Colon (tissue), 2 donors: Measurements from ENCODE around the gene SCGB3A1.

Experiments used
- FAIRE-seq: peaks from 2 replicates; lab custom pipeline; 2012; peaks lifted over from hg19 to GRCh38; lab: Jason Lieb, UNC
- donor health status: control.
- donor health status: control.

The SCGB3A1 gene

DNA sequence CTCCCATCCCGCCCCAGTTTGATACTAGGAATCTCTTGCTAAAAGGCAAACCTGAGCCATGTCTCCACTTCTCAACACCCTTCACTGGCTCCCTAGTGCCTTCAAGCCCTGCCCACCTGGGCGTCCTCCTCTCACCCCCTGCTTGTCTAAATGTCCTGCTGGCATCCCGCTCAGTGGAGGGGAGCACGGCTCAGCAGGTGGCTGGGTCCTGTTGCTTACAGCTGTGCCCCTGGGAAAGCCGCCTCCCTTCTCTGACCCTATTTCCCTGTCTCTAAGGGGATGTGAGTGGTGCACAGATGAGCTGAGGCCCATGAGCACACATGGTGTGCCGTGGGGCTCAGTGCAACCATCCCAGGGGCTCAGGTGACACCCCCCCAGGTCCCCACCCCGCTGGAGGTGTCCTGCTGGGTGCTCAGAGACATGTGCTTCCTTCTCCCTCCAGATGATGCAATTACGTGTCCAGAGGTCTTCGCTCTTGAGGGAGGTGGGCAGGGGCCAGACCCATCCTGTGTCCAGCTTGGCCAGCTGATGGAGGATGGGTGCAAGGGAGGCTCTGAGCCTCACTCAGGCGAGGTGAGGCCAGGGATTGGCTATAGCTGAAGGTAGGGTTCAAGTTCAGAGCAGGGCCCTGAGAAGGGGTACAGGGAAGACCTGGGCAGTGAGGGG lies 34.0 kb upstream of the SCGB3A1 start:
- FAIRE-seq, result no peak

DNA sequence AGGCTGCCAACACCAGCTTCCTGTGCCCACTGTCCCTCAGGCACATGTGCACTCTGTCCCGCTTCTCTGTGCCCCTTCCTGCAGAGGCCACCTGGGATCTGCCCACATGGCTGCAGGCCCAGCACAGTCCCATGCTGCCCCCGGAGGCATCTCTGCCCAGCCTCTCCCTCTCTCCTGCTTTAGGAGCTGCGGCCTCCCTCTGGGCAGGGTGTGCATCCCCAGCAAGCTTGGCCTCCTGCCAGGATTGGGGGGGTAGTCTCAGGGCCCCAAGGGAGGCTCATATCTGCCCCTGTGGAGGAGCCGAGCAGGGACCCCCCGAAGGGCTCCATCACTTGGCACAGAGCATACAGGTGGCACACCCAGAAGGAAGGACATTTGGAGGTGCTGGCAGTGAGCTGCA lies 33.3 kb upstream of the SCGB3A1 start:
- FAIRE-seq, result no peak

DNA sequence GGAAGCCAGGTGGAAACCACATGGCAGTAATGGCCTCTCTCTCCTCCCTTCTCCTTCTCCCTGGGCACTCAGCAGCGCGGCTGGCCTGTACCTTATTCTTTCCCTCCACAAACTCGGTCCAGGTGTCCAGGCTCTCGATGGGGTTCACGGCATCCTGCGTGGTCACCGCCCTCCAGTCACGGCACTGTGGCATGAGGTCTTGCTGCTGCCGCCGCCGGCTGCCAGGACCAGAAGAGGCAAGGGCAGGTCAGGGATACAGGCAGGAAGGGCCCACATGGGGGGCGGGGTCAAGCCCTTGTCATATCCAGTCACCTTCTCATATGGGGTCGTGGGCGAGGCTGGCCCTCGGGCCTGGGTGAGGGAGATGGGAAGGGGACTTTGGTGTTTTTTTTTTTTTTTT lies 32.5 kb upstream of the SCGB3A1 start:
- FAIRE-seq, result no peak

DNA sequence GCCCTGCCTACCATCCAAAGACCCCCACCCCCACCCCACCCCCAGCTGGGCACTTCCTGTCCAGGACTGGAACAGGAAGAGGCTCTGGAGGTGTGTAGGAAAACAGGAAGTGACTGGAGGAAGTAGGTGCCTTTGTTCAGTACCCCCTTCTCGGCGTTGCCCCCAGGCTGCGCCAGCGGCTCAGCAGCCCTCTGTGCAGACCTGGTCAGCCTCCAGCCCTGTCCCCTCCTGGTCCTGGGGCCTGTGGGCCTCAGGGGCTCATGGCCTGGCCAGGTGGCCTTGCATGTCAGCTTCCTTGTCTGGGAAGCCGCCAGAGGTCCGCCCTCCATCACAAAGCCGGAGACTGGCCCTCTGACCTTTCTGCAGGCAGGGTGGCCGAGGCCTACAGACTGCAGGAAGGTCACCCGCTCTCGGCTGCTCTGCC lies 32.1 kb upstream of the SCGB3A1 start:
- no peak for FAIRE-seq

DNA sequence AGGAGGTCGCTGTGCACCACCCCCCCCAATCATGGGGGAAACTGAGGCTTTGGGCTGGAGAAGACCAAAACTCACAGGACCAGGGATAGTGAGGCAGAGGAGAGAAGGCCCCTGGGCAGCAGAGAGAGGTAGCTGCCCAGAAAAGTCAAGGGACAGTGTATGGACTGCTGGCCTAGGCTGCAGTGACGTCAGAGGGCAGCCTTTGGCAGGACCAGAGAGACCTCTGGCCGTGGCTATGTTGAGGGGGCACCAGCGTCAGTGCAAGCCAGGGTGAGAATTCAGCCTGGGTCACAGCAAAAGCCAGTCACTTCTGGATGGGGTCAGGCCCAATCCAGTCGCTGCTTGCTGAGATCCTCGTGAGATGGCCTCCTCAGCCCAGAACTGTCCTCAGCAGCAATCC lies 31.6 kb upstream of the SCGB3A1 start:
- no peak for FAIRE-seq

DNA sequence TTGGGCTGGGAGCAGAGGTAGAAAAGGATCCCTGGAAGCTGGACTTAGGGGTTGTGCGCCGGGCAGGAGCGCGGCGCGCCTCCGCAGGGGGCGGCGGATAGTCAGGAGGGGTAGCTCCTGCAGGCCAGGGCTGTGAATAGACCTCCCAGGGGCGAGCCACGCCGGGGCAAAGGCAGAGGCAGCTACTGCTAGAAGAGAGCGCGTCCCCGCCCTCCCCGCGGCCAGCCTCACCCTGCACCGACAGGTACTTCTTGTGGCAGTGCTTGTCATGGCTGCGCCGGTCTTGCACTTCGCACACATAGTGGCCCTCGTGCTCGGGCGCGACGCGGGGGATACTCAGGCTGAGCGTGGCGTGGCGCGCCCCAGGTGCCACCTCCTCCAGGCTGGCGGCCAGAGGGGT lies 30.0 kb upstream of the SCGB3A1 start:
- no peak for FAIRE-seq

DNA sequence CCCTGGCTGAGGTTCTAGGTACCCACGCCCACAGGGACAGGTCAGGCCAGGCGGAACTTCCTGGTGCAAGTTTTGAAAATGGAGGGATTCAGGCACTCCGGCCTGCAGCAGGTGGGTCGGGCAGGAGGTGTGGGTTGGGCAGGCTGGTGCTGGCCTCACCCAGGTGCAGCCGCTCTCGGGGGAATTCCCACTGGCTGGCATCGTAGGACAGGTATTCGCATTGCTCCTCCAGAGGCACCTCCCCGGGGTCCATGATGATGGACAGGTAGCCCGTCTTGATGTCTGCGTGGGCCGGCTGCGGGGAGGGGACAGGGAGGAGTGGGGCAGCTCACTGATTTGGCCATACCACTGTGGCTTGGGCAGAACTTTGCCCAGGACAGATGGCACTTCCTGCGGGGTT lies 28.7 kb upstream of the SCGB3A1 start:
- no peak for FAIRE-seq

DNA sequence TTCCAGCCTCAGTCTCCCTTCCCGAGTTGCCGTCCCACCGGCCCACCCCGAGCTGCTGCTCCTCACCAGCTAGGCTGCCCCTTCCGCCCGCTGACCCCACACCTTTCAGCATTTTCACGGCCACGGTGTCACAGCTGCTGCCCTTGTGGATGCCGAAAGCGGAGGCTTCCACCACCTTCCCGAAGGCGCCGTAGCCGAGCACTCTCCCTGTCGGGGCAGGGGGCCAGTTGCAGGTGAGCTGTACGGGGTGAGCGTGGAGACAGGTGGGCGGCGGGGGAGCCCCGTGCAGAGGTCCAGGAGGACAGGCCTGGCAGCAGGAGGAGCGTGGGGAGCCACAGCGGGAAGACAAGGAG lies 28.2 kb upstream of the SCGB3A1 start:
- no peak for FAIRE-seq

DNA sequence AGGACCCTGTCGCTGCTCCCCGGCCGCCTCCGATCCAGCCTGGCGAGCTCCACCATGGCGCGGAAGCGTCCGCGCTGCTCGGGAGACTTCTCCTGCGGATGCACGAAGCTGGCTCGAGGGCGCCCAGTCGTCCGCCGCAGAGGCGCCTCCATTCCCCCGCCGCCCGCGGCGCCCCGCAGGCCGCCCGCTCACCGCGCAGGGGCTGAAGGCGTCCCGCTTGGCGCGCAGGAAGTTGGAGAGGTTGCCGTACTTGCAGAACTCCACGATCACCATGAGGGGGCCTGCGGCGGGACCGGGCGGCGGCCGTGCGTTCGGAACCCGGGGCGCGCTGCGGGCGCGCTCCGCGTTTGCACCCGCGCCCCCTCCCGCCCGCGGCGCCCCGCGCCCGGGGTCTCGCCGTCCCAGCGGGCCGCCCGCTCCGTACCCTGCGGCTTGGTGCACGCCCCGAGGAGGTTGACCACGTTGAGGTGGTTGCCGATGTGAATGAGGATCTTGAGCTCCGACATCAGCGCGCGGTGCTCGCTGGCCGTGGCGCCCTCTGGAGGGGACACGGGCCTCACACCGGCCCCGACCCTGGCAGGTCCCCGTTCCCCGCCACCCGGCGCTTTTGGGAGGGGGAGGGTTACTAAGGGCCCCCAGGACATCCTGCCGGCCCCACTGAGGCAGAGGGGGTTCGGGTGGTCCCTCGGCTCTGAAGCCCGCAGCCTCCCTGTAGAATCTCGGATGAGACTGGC lies 27.7 kb upstream of the SCGB3A1 start:
- FAIRE-seq, result no peak

DNA sequence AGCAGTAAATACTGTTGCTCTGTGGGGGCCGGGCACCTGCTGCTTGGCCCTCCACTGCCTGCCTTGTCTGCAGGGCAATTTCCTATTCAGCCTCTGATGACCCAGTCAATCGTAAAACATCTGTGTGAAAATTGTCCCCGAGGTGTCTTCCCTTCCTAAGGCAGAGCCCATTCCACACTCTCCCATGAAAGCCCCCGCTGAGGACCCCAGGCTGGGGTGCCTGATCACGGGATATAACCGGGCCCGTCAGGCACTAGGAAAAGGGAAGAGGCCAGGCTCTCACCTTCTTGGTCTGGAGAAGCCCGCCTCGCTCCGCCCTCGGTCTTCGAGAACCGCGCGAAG lies 27.2 kb upstream of the SCGB3A1 start:
- FAIRE-seq, result no peak

DNA sequence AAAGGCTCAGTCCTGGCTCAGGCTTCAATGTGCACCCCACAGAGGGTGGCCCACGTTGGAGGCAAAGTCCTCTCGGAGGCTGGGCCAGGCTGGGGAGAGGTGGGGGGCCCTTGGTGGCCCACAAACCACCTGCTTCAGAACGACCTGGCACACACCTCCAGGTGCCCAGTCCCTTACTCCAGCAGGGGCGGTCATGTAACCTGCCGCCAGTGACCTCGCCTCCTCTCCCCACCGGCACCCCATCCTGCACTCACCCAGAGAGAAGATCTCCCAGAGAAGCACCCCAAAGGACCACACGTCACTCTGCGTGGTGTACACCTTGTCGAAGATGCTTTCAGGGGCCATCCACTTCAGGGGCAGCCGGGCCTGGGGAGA lies 22.5 kb upstream of the SCGB3A1 start:
- no peak for FAIRE-seq

DNA sequence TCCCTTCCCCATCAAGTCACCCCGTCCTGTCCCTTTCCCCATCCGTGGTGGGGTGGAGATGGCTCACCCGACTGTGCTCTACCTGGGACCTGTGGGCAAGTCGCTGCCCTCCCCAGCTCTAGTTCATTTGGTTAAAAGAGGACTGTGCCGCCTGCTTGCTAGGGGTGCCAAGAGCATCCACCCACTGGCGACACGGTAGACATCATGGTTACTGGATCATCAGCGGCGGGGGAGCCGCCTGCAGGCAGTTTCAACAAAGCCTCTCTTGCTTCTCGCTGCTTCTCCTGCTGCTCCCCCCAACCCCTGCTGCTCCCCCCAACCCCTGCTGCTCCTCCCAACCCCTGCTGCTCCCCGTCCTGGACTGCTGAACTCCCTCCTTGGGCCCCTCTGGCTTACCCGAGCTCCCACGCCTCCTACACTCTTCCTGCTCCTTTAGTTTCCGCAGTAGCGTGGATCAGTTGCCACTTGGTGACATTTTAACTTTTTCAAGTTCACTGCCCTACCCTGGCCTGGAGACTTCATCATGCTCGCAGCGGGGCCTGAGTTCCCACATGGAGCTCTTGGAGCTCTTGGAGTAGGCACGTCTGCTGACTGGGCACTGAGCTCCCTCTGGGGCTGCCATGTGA lies 22.0 kb upstream of the SCGB3A1 start:
- no peak for FAIRE-seq

DNA sequence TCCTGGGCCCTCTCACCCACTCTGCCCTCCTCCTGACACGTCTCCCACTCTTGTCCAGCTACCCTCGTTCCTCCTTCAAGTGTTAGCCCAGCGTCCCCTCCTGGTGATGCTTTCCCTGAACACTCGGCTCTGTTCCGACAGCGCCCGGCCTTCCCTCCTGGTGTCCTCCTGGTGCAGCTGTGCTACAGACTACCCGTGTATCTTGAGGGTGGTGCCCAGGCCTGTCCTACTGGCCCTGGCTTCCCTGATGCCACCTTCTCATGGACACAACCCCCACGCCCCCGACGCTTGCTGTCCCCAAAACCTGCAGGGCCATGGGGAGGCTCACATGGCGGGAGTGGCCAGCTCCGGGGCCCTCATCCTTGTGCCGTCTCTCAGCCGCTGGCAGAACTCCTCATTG lies 21.4 kb upstream of the SCGB3A1 start:
- FAIRE-seq, result no peak

DNA sequence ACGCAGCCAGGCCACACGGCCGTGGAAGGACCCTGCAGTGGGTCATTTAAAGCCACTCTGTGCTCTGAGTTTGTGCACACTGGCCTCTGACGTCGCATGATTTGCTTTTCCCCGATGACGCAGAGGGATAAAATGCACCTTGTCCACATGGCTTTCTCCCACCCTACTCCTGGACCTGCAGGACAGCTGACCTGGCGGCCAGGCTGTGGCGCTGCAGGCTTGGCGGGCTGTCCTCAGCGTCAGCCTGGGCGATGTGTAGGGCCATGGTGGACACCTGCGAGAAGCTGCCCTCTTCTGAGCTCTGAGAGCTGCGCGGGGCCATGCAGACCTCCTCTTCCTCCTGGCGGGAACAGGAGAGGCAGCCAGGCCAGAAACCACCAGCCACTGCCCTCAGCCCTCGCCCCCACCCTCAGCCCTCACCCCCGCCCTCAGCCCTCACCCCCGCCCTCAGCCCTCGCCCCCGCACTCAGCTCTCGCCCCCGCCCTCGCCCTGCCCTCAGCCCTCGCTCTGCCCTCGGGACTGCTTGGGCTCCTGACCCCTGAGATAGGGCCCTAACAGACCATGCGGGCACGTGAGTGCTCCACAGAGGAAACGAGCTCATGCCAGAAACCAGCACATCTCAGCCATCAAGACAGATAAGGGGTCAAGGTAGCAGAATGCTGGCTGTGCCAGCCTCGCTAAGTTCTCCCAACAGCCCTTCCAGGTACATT lies 20.0 kb upstream of the SCGB3A1 start:
- no peak for FAIRE-seq

DNA sequence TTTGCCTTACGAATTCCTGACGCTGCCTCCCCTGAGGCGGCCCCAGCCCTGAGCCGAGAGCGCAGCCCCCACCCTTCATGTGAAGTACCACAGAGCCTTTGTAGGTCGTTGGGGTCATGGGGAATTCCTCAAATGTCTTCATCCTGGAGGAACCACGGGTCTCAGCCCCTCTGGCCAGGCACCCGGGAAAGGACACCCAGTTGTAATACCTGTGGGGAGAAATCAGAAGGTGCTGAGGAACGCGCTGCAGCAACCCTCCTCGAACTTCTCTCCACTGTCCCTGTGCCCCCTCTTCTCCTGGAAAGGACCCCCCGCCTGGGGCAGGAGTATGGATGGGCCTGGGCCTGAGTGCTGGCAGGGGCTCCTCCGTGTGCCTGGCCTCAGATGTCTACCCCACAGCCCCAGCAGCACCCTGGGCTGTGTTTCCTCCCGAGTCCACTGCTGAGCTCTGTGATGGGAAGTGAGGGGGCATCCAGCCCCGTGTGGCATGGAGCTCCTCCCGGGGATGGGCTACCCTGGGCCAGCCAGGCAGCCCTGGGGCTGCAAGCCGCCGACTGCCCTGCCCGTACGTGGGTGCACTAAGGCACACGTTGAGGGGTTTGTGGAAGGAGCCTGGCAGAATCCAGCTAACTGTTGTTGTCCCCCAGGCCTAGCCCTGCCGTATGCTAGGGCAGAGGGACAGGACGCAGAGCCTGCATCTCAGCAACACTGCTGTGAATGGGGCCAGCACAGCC lies 18.7 kb upstream of the SCGB3A1 start:
- no peak for FAIRE-seq

DNA sequence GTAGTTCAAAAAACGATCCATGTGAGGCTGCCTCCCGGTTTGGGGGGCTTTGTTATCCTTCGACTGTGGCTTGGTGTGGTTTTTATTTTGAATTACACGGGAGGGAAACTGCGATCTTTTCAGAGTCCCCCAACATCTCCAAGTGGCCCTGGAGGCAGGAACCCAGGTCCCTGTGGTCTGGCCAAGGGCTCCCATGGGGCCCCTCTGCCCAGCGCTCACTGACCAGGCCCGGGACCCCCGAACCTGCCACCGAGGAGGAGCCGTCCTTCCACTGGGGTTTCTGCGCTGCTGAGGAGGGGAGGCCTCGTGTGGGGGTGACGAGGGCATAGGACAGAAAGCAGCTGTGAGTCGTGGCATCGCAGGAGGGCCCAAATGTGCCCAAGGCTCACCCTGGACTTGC lies 18.1 kb upstream of the SCGB3A1 start:
- FAIRE-seq, result no peak

DNA sequence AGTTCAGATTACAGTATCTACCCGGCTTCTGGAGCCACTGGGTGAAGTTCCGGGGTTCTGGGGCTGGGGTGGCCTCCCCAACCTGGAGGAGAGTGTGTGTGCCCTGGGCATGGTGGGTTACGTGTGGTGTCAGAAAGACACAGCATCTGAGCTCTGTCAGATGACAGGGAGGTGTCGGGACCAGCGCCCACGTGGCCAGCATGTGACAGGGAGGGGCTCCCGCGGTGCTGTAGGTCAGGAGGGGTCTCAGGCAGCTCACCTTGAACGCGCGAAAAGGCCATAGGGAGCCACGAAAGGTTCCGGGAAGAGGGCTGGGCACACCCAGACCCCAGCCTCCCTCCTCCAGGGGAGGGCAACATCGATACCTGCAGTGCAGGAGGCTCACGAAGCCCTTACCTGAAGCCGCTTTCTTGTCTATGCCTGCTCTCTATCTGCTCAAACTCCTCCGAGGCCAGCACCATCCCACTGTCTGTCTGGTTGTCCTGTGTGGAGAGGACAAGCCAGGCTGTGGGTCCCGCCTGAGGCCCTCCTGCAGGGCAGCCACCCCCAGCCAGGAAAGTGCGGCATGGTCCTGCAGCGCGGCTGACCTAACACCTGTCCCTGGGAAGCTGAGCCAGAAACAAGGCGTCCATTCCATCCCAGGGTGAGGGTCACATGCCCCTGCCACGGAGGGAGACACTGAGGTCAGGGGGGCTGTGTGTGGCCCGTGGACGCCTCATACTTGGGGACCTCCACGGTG lies 17.4 kb upstream of the SCGB3A1 start:
- no peak for FAIRE-seq

DNA sequence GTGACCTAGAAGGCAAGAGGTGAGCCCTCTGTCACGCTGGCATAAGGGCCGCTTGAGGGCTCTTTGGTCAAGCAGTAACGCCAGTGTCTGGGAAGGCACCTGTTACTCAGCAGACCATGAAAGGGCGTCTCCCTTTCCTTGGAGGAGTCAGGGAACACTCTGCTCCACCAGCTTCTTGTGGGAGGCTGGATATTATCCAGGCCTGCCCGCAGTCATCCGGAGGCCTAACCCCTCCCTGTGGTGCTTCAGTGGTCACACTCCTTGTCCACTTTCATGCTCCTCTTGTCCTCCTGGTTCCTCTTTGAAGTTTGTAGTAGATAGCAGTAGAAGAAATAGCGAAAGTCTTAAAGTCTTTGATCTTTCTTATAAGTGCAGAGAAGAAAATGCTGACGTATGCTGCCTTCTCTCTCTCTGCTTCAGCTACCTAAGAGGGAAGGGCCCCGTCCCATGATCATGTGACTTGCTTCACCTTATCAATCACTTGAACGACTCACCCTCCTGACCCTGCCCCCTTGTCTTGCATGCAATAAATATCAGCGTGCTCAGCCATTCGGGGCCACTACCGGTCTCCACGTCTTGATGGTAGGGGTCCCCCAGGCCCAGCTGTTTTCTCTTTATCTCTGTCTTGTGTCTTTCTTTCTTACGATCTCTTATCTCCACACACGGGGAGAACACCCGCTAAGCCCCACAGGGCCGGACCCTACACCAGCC lies 16.7 kb upstream of the SCGB3A1 start:
- no peak for FAIRE-seq

DNA sequence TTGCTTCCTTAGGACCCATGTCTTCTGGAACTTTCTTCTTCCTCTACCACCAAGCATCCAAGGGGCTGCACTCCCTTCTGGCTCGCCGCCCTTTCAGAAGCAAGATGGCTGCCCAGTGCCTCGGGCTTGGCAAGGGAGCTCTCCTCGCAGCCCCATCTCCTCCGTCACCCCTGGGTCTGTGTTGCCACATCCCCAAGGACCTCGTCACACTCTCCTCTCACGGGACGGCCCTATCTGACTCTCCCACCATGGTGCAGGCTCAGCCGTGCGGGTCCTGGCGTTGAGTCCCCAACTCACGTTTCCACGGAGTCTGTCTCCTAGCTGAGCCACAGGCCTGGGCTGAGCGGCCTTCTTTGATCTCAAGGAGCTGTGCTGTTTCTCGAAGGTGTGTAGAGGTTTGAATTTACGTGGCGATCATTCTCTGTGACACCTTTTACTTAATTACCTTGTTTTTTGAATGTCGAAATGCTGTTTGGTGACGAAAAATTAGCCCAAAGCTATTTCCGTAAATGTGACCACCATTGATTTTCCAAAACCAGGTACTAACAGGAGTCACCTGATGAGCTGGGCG lies 15.0 kb upstream of the SCGB3A1 start:
- no peak for FAIRE-seq

DNA sequence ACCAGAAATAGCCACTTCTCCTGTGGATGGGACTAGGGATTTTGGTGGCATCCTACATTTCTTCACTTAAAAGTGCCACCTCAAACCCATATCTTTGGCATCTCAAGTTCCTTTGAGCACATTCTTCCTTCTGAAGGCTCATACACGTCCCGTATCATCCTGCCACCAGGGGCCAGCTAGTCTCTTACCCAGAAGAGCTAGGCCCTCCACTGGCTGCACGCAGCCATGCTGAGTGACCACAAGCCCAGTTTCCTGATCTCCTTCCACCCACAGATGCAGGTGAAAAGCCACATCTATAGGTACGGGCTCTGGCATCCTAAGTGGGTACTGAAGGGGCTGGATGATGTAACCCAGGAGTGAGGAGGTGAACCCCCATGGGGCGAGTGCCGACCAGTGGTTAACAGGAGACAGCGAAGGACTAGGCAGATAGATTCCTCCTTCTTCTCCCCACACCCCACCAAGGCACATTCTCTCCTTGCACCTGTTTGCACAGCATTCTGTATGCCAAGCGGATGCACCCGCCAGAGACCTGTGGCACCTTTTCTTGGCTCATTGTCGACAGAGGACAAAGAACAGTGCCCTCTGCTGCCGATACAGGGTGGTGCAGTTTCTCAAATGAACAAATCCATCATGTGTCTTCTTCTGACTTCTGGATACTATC lies 14.4 kb upstream of the SCGB3A1 start:
- no peak for FAIRE-seq
